ENCODE results near the gene KNSTRN. TPM values are rescaled to one million over a fixed set of nuclear protein-coding genes. Genes with fewer than 3 reads are reported as not detected.

Gene KNSTRN
- total and polyA plus RNA-seq, 2 donors (not counting 3 experiments of a cell fraction or from before 2014, with no cell fraction given), result 24.4 to 61.4 TPM

DNA sequence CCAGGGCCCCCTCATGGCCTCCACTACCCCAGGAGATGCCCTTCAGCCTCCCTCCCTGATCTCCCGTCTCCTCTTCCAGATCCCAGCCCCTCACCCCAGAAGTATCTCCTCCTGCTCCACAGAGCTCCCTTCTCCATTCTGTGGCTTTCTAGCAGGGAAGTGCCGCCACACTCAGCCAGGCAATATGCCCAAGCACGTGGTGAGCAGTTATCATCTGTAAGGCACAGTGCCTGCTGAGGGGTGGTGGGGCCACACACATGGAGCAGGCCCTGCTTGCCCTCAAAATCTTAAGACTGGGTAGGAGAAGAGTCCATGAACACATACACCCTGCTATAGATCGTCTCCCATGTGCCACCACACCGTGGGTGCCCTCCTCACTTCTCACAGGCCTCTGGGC is 34.0 kb upstream of the KNSTRN start:
- CTCF ChIA-PET, result no interaction called here
- dilution Hi-C loops (cut with MboI; ENCODE audit: extremely low pct_ligation_motif_present, low sequenced_read_pairs) (no loop called here), intact Hi-C loops (cut with micrococcal nuclease) (no loop called here)
- no peak overlapping the region for H3K4me3 ChIP-seq (replicated peaks in 1 of 3; ENCODE audit: insufficient read depth in 1 of 3, low read depth in 1 of 3, low read length in 3 of 3)
- no peak overlapping the region for H2AFZ ChIP-seq (ENCODE audit: low read depth, low read length)
- H3K27me3 ChIP-seq (ENCODE audit: control insufficient read depth in 2 of 2, insufficient read depth in 2 of 2, low read length in 2 of 2), result peaks cover 1 to 6% of the 10 kb centered on the region in 2 experiments
- no TSS peak for BruUV-seq (replicated peaks)
- TF ChIP-seq EZH2 (IDR thresholded peaks at IDR 0.05; ENCODE audit: borderline replicate concordance, low read depth, low read length, severe bottlenecking) (no peak), MYC (IDR thresholded peaks at IDR 0.05; ENCODE audit: low read depth, low read length) (no peak)
- H3K79me2 ChIP-seq (ENCODE audit: control insufficient read depth, insufficient read depth, low read length), result no peaks in the 10 kb centered on the region
- no peaks in the 10 kb centered on the region for H3K36me3 ChIP-seq (ENCODE audit: control insufficient read depth in 2 of 2, extremely low read depth in 1 of 2, insufficient read depth in 2 of 2, low read length in 2 of 2)
- DNase-seq (ENCODE audit: low read depth, low spot score) (no peak), FAIRE-seq (no peak)
- H3K4me2 ChIP-seq (ENCODE audit: insufficient read depth, low read length), result no peak overlapping the region
- H3K9ac ChIP-seq (replicated peaks; ENCODE audit: extremely low read depth, insufficient read depth, low read length), result no peak overlapping the region
- no peaks in the 10 kb centered on the region for H4K20me1 ChIP-seq (replicated peaks; ENCODE audit: control insufficient read depth, extremely low read depth, insufficient read depth, low read length)
- H3K9me1 ChIP-seq (replicated peaks; ENCODE audit: control insufficient read depth, extremely low read depth, insufficient read depth, low read length), result no peaks in the 10 kb centered on the region
- POLR2A ChIA-PET, result no interaction called here
- peaks cover 12% of the 10 kb centered on the region for H3K4me1 ChIP-seq (ENCODE audit: control insufficient read depth, extremely low read depth, insufficient read depth, low read length)
- H3K27ac ChIP-seq (ENCODE audit: insufficient read depth, low read depth, low read length), result no peak overlapping the region
- H3K9me3 ChIP-seq (replicated peaks; ENCODE audit: control insufficient read depth, insufficient read depth, low read length), result no peaks in the 10 kb centered on the region

DNA sequence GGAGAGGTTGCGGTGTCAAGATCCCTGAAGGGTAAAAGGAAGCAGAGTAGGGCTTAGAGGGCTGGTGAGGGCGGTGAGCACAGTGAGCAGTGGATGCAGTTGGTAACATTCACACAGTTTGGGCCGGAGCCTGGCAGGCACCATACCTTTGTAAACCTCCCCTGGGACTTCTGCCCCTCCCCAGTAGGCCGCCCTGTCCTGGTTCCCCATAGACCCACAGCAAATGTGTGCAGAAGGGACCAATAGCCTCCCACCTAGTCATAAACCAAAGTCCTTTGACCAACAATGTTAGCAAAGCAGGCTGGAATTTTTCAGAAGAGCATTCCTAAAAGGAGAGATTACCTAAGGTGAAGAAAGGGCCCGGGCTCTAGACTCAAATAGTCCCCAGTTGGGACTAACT is 33.4 kb upstream of the KNSTRN start:
- Histone ChIP-seq H3K27ac (ENCODE audit: insufficient read depth, low read depth, low read length) (no peak overlapping the region), H3K4me1 (ENCODE audit: control insufficient read depth, extremely low read depth, insufficient read depth, low read length) (peaks cover 7% of the 10 kb centered on the region), H3K4me3 (replicated peaks in 1 of 3; ENCODE audit: insufficient read depth in 1 of 3, low read depth in 1 of 3, low read length in 3 of 3) (no peak overlapping the region), H3K27me3 (ENCODE audit: control insufficient read depth in 2 of 2, insufficient read depth in 2 of 2, low read length in 2 of 2) (peaks cover 2 to 6% of the 10 kb centered on the region in 2 experiments), H3K36me3 (ENCODE audit: control insufficient read depth in 2 of 2, extremely low read depth in 1 of 2, insufficient read depth in 2 of 2, low read length in 2 of 2) (no peaks in the 10 kb centered on the region), H3K9me3 (replicated peaks; ENCODE audit: control insufficient read depth, insufficient read depth, low read length) (no peaks in the 10 kb centered on the region), H4K20me1 (replicated peaks; ENCODE audit: control insufficient read depth, extremely low read depth, insufficient read depth, low read length) (no peaks in the 10 kb centered on the region), H3K4me2 (ENCODE audit: insufficient read depth, low read length) (no peak overlapping the region), H3K9me1 (replicated peaks; ENCODE audit: control insufficient read depth, extremely low read depth, insufficient read depth, low read length) (no peaks in the 10 kb centered on the region), H3K9ac (replicated peaks; ENCODE audit: extremely low read depth, insufficient read depth, low read length) (no peak overlapping the region), H2AFZ (ENCODE audit: low read depth, low read length) (no peak overlapping the region), H3K79me2 (ENCODE audit: control insufficient read depth, insufficient read depth, low read length) (no peaks in the 10 kb centered on the region)
- CTCF ChIA-PET, result no interaction called here
- FAIRE-seq (no peak), DNase-seq (ENCODE audit: low read depth, low spot score) (no peak)
- TF ChIP-seq EZH2 (IDR thresholded peaks at IDR 0.05; ENCODE audit: borderline replicate concordance, low read depth, low read length, severe bottlenecking) (no peak), MYC (IDR thresholded peaks at IDR 0.05; ENCODE audit: low read depth, low read length) (no peak), JUN (IDR thresholded peaks at IDR 0.05; ENCODE audit: borderline replicate concordance, insufficient read depth, insufficient read length, low read depth) (no peak), POLR2AphosphoS5 (IDR thresholded peaks at IDR 0.05; ENCODE audit: insufficient read depth, low read depth, low read length) (no peak), FOS (IDR thresholded peaks at IDR 0.05; ENCODE audit: borderline replicate concordance, insufficient read depth, low read length) (no peak), GATA2 (IDR thresholded peaks at IDR 0.05; ENCODE audit: insufficient read depth, insufficient read length, low read depth, low read length) (no peak), POLR2A (IDR thresholded peaks at IDR 0.05; ENCODE audit: low read depth, low read length) (no peak)
- TF ChIP-seq, protein P1, sequence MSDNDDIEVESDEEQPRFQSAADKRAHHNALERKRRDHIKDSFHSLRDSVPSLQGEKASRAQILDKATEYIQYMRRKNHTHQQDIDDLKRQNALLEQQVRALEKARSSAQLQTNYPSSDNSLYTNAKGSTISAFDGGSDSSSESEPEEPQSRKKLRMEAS (IDR thresholded peaks at IDR 0.05; ENCODE audit: insufficient read depth, insufficient read length), result no peak
- no TSS peak for BruUV-seq (replicated peaks)
- POLR2A ChIA-PET, result no interaction called here
- dilution Hi-C loops (cut with MboI; ENCODE audit: extremely low pct_ligation_motif_present, low sequenced_read_pairs), result no loop called here
- intact Hi-C loops (cut with micrococcal nuclease), result loop anchor here (1.0 kb wide), 1 partner anchor 70 kb away; no protein-coding TSS in a partner anchor
